Naive thymus-derived CD8-positive, alpha-beta T cell (primary cell): Measurements from ENCODE around the gene AIRE. TPM values are rescaled to one million over a fixed set of nuclear protein-coding genes. Genes with fewer than 3 reads are reported as not detected.
"Not testable (repeated sequence)": the region's sequence is repeated elsewhere in the genome, so short reads cannot be mapped to it uniquely, and the experiment has no call there.

ENCODE experiments used
- ATAC-seq, 2 donors: fragments of 150-1000 bp; cut with Tn5 transposase in 1 of 2; sonication (Bioruptor Pico), chemical (Tn5 transposase) in 1 of 2; 1 replicate in 1 of 2; 2 replicates in 1 of 2; pipeline ENCODE4 v1.10.0; 2021; ENCODE audit warnings: mild to moderate bottlenecking in 2 of 2, moderate library complexity in 2 of 2
- POLR2A ChIA-PET: fragments of 350-600 bp; sonication (Branson Sonifier 250); formaldehyde crosslinking; loops from one replicate; lab custom pipeline; 2021; ENCODE audit warnings: antibody characterized with exemption; lab: Charles Lee
- DNase-seq, 10 donors: peaks; one replicate each; pipeline versions ENCODE4 v3.0.0 to v3.0.0-alpha.2; 2020 to 2022
- H3K27ac Mint-ChIP-seq, 10 donors: one replicate each; pipeline ENCODE4 v1.8.0; 2020 to 2022; ENCODE audit warnings: mild to moderate bottlenecking in 10 of 10, mixed read lengths in 10 of 10, moderate library complexity in 4 of 10, inconsistent platforms in 1 of 10
- H3K27me3 Mint-ChIP-seq, 5 donors: one replicate each; pipeline ENCODE4 v1.8.0; 2021 to 2022; ENCODE audit warnings: mixed read lengths in 5 of 5
- H3K36me3 Mint-ChIP-seq, 3 donors: one replicate each; pipeline ENCODE4 v1.8.0; 2020 to 2022; ENCODE audit warnings: mixed read lengths in 3 of 3, mild to moderate bottlenecking in 2 of 3, inconsistent platforms in 1 of 3
- H3K4me1 Mint-ChIP-seq, 4 donors: one replicate each; pipeline ENCODE4 v1.8.0; 2021 to 2022; ENCODE audit warnings: mixed read lengths in 4 of 4
- H3K4me3 Mint-ChIP-seq, 10 donors: one replicate each; pipeline ENCODE4 v1.8.0; 2020 to 2022; ENCODE audit warnings: mild to moderate bottlenecking in 10 of 10, mixed read lengths in 10 of 10, moderate library complexity in 6 of 10, inconsistent platforms in 1 of 10
- H3K9me3 Mint-ChIP-seq, 9 donors: one replicate each; pipeline ENCODE4 v1.8.0; 2020 to 2022; ENCODE audit warnings: mixed read lengths in 9 of 9, mild to moderate bottlenecking in 3 of 9, inconsistent platforms in 1 of 9, moderate library complexity in 1 of 9
- polyA plus RNA-seq, 3 donors: library from polyadenylated mRNA; unstranded; fragments of 300-500 nt; fragmentation: Illumina TruSeq; gene quantifications; one replicate each; pipeline ENCODE4 v1.2.3, GENCODE V29; 2021
- total RNA-seq, 8 experiments: library from RNA in 2 of 8; stranded (reverse) in 2 of 8; gene quantifications; one replicate each; pipeline ENCODE4 v1.2.3 and lab custom pipeline; 2021 to 2026

The AIRE gene
- total RNA-seq = not detected
- polyA plus RNA-seq = under 1 TPM; 0.13 to 0.42 (median 0.16) TPM
- total RNA-seq (lab: John Stamatoyannopoulos, UW) = 0 to 1.5 (median 0.04) reads per million in 6 experiments

- peak in 1 of 10 donors; percentile 44 for DNase-seq
- peak within 1 kb of the TSS in 1 of 10 donors; percentile 4 for H3K27ac Mint-ChIP-seq
These were observed at the start of gene AIRE for GRCh38 chr21:44285138-44285992. AIRE (plus strand) TSS chr21:44285876; CDS start chr21:44286007, 131 bp downstream.

GRCh38 chr21:44240353-44240752 is 45.3 kb upstream of the AIRE start:
- H3K9me3 Mint-ChIP-seq, H3K27me3 Mint-ChIP-seq, H3K27ac Mint-ChIP-seq, H3K36me3 Mint-ChIP-seq, DNase-seq, H3K4me3 Mint-ChIP-seq, POLR2A ChIA-PET, H3K4me1 Mint-ChIP-seq: not testable (repeated sequence)
- peak in 1 of 2 donors; percentile 8 for ATAC-seq

More at GRCh38 chr21:44285138-44285992, at the start of gene AIRE:
- Mint-ChIP-seq H3K4me3 (no peak within 1 kb of the TSS), H3K27me3 (peaks cover 0 to 5% (median 0%) of the 10 kb centered on the region in 5 donors), H3K36me3 (no peaks in the 10 kb centered on the region), H3K9me3 (no peaks in the 10 kb centered on the region), H3K4me1 (peaks cover 0 to 14% (median under 1%) of the 10 kb centered on the region in 4 donors)
- POLR2A ChIA-PET = no interaction called here
- ATAC-seq = no peak

- H3K4me3 Mint-ChIP-seq, H3K36me3 Mint-ChIP-seq, H3K9me3 Mint-ChIP-seq, DNase-seq, H3K27me3 Mint-ChIP-seq, POLR2A ChIA-PET, H3K4me1 Mint-ChIP-seq, H3K27ac Mint-ChIP-seq: not testable (repeated sequence)
- ATAC-seq = peak; percentile 42 to 55
These were observed 44.8 kb upstream of the AIRE start, which contains the start of gene ICOSLG for GRCh38 chr21:44240842-44241241. ICOSLG (minus strand) TSS chr21:44240943; CDS start chr21:44240817, 126 bp downstream.

- H3K27ac Mint-ChIP-seq, H3K27me3 Mint-ChIP-seq, H3K4me3 Mint-ChIP-seq, DNase-seq, H3K9me3 Mint-ChIP-seq, POLR2A ChIA-PET, H3K36me3 Mint-ChIP-seq, H3K4me1 Mint-ChIP-seq: not testable (repeated sequence)
- ATAC-seq = peak; percentile 42 to 46
These were observed 44.4 kb upstream of the AIRE start for GRCh38 chr21:44241281-44241680.

- H3K36me3 Mint-ChIP-seq, H3K4me1 Mint-ChIP-seq, H3K9me3 Mint-ChIP-seq, DNase-seq, POLR2A ChIA-PET, H3K27ac Mint-ChIP-seq, H3K27me3 Mint-ChIP-seq, H3K4me3 Mint-ChIP-seq: not testable (repeated sequence)
- ATAC-seq = peak; percentile 73 to 81
These were observed 41.7 kb upstream of the AIRE start for GRCh38 chr21:44243980-44244379.

- POLR2A ChIA-PET, H3K4me3 Mint-ChIP-seq, ATAC-seq, H3K4me1 Mint-ChIP-seq, H3K36me3 Mint-ChIP-seq, H3K9me3 Mint-ChIP-seq, DNase-seq, H3K27ac Mint-ChIP-seq, H3K27me3 Mint-ChIP-seq: not testable (repeated sequence)
These were observed 37.8 kb upstream of the AIRE start for GRCh38 chr21:44247904-44248303.

GRCh38 chr21:44249204-44250037 is 36.3 kb upstream of the AIRE start:
- DNase-seq, H3K4me3 Mint-ChIP-seq, POLR2A ChIA-PET, ATAC-seq, H3K9me3 Mint-ChIP-seq, H3K36me3 Mint-ChIP-seq, H3K27me3 Mint-ChIP-seq, H3K27ac Mint-ChIP-seq, H3K4me1 Mint-ChIP-seq: not testable (repeated sequence)

- Mint-ChIP-seq H3K36me3 (no peaks in the 10 kb centered on the region), H3K4me1 (no peaks in the 10 kb centered on the region), H3K27me3 (peaks cover 0 to 3% (median 0%) of the 10 kb centered on the region in 5 donors), H3K9me3 (peaks cover 0 to 1% (median 0%) of the 10 kb centered on the region in 9 donors), H3K27ac (peak overlapping the region in 1 of 10 donors; percentile 69), H3K4me3 (no peak overlapping the region)
- no peak for DNase-seq
- POLR2A ChIA-PET = no interaction called here
- no peak for ATAC-seq
These were observed 31.6 kb upstream of the AIRE start for GRCh38 chr21:44253832-44254710.

- DNase-seq (no peak), ATAC-seq (no peak)
These were observed 30.1 kb upstream of the AIRE start for GRCh38 chr21:44255511-44255981.

GRCh38 chr21:44258056-44258725 is 27.5 kb upstream of the AIRE start:
- ATAC-seq (no peak), DNase-seq (no peak)
- Mint-ChIP-seq H3K9me3 (peaks cover 0 to 1% (median 0%) of the 10 kb centered on the region in 9 donors), H3K4me3 (no peak overlapping the region), H3K27me3 (peaks cover 0 to 3% (median 0%) of the 10 kb centered on the region in 5 donors), H3K4me1 (peaks cover 0 to 1% (median 0%) of the 10 kb centered on the region in 4 donors), H3K36me3 (no peaks in the 10 kb centered on the region), H3K27ac (no peak overlapping the region)
- POLR2A ChIA-PET = no interaction called here

More at GRCh38 chr21:44255511-44255981, 30.1 kb upstream of the AIRE start:
- H3K36me3 Mint-ChIP-seq = no peaks in the 10 kb centered on the region
- no peak overlapping the region for H3K27ac Mint-ChIP-seq
- no peak overlapping the region for H3K4me3 Mint-ChIP-seq
- POLR2A ChIA-PET = no interaction called here
- H3K27me3 Mint-ChIP-seq = peaks cover 0 to 3% (median 0%) of the 10 kb centered on the region in 5 donors
- peaks cover 0 to 1% (median 0%) of the 10 kb centered on the region in 9 donors for H3K9me3 Mint-ChIP-seq
- H3K4me1 Mint-ChIP-seq = peaks cover 0 to 1% (median 0%) of the 10 kb centered on the region in 4 donors

GRCh38 chr21:44259082-44259705 is 26.5 kb upstream of the AIRE start:
- peak overlapping the region in 3 of 10 donors; percentile 47 to 71 (median 56) for H3K27ac Mint-ChIP-seq

More at GRCh38 chr21:44259082-44259705, 26.5 kb upstream of the AIRE start:
- Mint-ChIP-seq H3K4me1 (peaks cover 0 to 1% (median 0%) of the 10 kb centered on the region in 4 donors), H3K27me3 (peaks cover 0 to 3% (median 0%) of the 10 kb centered on the region in 5 donors), H3K4me3 (no peak overlapping the region), H3K9me3 (peaks cover 0 to 1% (median 0%) of the 10 kb centered on the region in 9 donors), H3K36me3 (no peaks in the 10 kb centered on the region)
- POLR2A ChIA-PET = no interaction called here
- no peak for ATAC-seq
- DNase-seq = no peak
